Hepatocyte (in vitro differentiated cells): Measurements from ENCODE around the gene TMEM131L. TPM values are rescaled to one million over a fixed set of nuclear protein-coding genes. Genes with fewer than 3 reads are reported as not detected.

ENCODE experiments used
- DNase-seq: peaks from one replicate; pipeline ENCODE4 v3.0.0-alpha.2; 2016; ENCODE audit warnings: low spot score
- H2AFZ ChIP-seq: fragments of 200-600 bp; sonication (generic); 2 replicates; pipeline ENCODE4 v1.6.0; 2016; ENCODE audit warnings: antibody characterized with exemption, mild to moderate bottlenecking
- H3K27ac ChIP-seq: fragments of 200-600 bp; sonication (generic); 2 replicates; pipeline ENCODE4 v1.5.1; 2016; ENCODE audit warnings: mild to moderate bottlenecking
- H3K27me3 ChIP-seq: fragments of 200-600 bp; sonication (generic); 2 replicates; pipeline ENCODE4 v1.6.1; 2016
- H3K36me3 ChIP-seq: fragments of 200-600 bp; sonication (generic); replicated peaks from 2 replicates; pipeline ENCODE4 v1.5.1; 2016; ENCODE audit warnings: low read depth; ENCODE audit not compliant: insufficient read depth
- H3K4me1 ChIP-seq: fragments of 200-600 bp; sonication (generic); 2 replicates; pipeline ENCODE4 v1.5.1; 2016; ENCODE audit warnings: mild to moderate bottlenecking, moderate library complexity; ENCODE audit not compliant: insufficient read depth
- H3K4me2 ChIP-seq: fragments of 200-600 bp; sonication (generic); 2 replicates; pipeline ENCODE4 v1.6.0; 2016
- H3K4me3 ChIP-seq: fragments of 200-600 bp; sonication (generic); 2 replicates; pipeline ENCODE4 v1.5.1; 2016; ENCODE audit warnings: mild to moderate bottlenecking
- H3K79me2 ChIP-seq: fragments of 200-600 bp; sonication (generic); 2 replicates; pipeline ENCODE4 v1.6.0; 2017; ENCODE audit warnings: mild to moderate bottlenecking
- H3K9me2 ChIP-seq: fragments of 200-600 bp; sonication (generic); replicated peaks from 2 replicates; pipeline ENCODE4 v1.6.0; 2017; ENCODE audit warnings: mild to moderate bottlenecking; ENCODE audit not compliant: insufficient read depth
- H3K9me3 ChIP-seq: fragments of 200-600 bp; sonication (generic); 2 replicates; pipeline ENCODE4 v1.5.1; 2016; ENCODE audit warnings: low read depth, mild to moderate bottlenecking
- H4K20me1 ChIP-seq: fragments of 200-600 bp; sonication (generic); 2 replicates; pipeline ENCODE4 v1.6.0; 2016; ENCODE audit warnings: mild to moderate bottlenecking; ENCODE audit not compliant: insufficient read depth, poor library complexity, severe bottlenecking
- CTCF ChIP-seq: fragments of 200-600 bp; sonication (generic); IDR thresholded peaks from 2 replicates; pipeline ENCODE4 v1.5.1; 2016; ENCODE audit warnings: antibody characterized with exemption, mild to moderate bottlenecking; ENCODE audit not compliant: poor library complexity
- EZH2 ChIP-seq: fragments of 200-600 bp; sonication (generic); IDR thresholded peaks from 2 replicates; pipeline ENCODE4 v1.6.1; 2016; ENCODE audit warnings: antibody characterized with exemption, mild to moderate bottlenecking, borderline replicate concordance
- EZH2phosphoT487 ChIP-seq: fragments of 200-600 bp; sonication (generic); IDR thresholded peaks from one replicate; pipeline ENCODE4 v1.6.1; 2018; ENCODE audit warnings: antibody characterized with exemption, mild to moderate bottlenecking, low read depth, moderate library complexity; ENCODE audit not compliant: unreplicated experiment, severe bottlenecking
- WGBS: methylation state at CpG from one replicate; pipeline ENCODE4 v1.1.6; 2016; ENCODE audit warnings: low lambda C conversion rate; ENCODE audit errors: missing lambda C conversion rate; 5-methylcytosine and 5-hydroxymethylcytosine counted together
- polyA plus RNA-seq: library from polyadenylated mRNA; unstranded; fragments of >200 nt; fragmentation: Nextera tagmentation; extraction: Ambion mirVana; gene quantifications from 2 replicates; pipeline ENCODE4 v1.2.1, GENCODE V29; 2016
- total RNA-seq: library from RNA; depleted of rRNA; stranded (reverse); fragments of >200 nt; gene quantifications from 2 replicates; pipeline ENCODE4 v1.2.3, GENCODE V29; 2014

TMEM131L gene
- total and polyA plus RNA-seq, 2 experiments from 2014 or later = 6.3 to 10.5 TPM

- no peak overlapping the region for H3K27ac ChIP-seq
- no peak for TF ChIP-seq EZH2phosphoT487
- WGBS = 98% methylated on average over 5 of the region's 5 CpGs
These were observed 14.5 kb downstream of the TMEM131L start for GRCh38 chr4:153480704-153481103.

GRCh38 chr4:153481478-153481877 lies 15.3 kb downstream of the TMEM131L start:
- H3K4me1 ChIP-seq = peaks cover under 1% of the 10 kb centered on the region
- H3K4me3 ChIP-seq = no peak overlapping the region
- H3K27me3 ChIP-seq = no peaks in the 10 kb centered on the region
- no peak for DNase-seq
- H3K9me2 ChIP-seq = no peaks in the 10 kb centered on the region
- H3K79me2 ChIP-seq = no peaks in the 10 kb centered on the region
- no peak overlapping the region for H2AFZ ChIP-seq
- no peaks in the 10 kb centered on the region for H3K36me3 ChIP-seq
- no peaks in the 10 kb centered on the region for H3K9me3 ChIP-seq
- no peak overlapping the region for H3K4me2 ChIP-seq
- WGBS = 98% methylated on average over 9 of the region's 9 CpGs
- H3K27ac ChIP-seq = no peak overlapping the region
- H4K20me1 ChIP-seq = no peaks in the 10 kb centered on the region
- TF ChIP-seq EZH2 = no peak

More at GRCh38 chr4:153480704-153481103, 14.5 kb downstream of the TMEM131L start:
- Histone ChIP-seq H3K4me3 (no peak overlapping the region), H3K4me2 (no peak overlapping the region), H2AFZ (no peak overlapping the region), H3K9me3 (no peaks in the 10 kb centered on the region), H3K9me2 (no peaks in the 10 kb centered on the region), H3K4me1 (no peaks in the 10 kb centered on the region), H3K79me2 (no peaks in the 10 kb centered on the region), H4K20me1 (no peaks in the 10 kb centered on the region), H3K27me3 (no peaks in the 10 kb centered on the region), H3K36me3 (no peaks in the 10 kb centered on the region)
- no peak for DNase-seq

GRCh38 chr4:153483432-153484418 lies 17.6 kb downstream of the TMEM131L start:
- no peaks in the 10 kb centered on the region for H3K79me2 ChIP-seq
- no peak overlapping the region for H3K27ac ChIP-seq
- H2AFZ ChIP-seq = no peak overlapping the region
- no peak for DNase-seq
- TF ChIP-seq CTCF = no peak
- TF ChIP-seq EZH2phosphoT487 = no peak
- no peak for TF ChIP-seq EZH2
- no peak overlapping the region for H3K4me2 ChIP-seq
- no peaks in the 10 kb centered on the region for H3K27me3 ChIP-seq
- WGBS = 92% methylated on average over 10 of the region's 10 CpGs
- no peaks in the 10 kb centered on the region for H3K9me2 ChIP-seq
- no peaks in the 10 kb centered on the region for H3K9me3 ChIP-seq
- no peak overlapping the region for H3K4me3 ChIP-seq
- H3K36me3 ChIP-seq = no peaks in the 10 kb centered on the region
- H4K20me1 ChIP-seq = no peaks in the 10 kb centered on the region
- H3K4me1 ChIP-seq = peaks cover 17% of the 10 kb centered on the region

GRCh38 chr4:153485359-153485758 lies 19.2 kb downstream of the TMEM131L start:
- H3K27me3 ChIP-seq = no peaks in the 10 kb centered on the region
- H2AFZ ChIP-seq = no peak overlapping the region
- no peak for DNase-seq
- no peaks in the 10 kb centered on the region for H3K9me3 ChIP-seq
- no peaks in the 10 kb centered on the region for H3K9me2 ChIP-seq
- H3K4me2 ChIP-seq = no peak overlapping the region
- H4K20me1 ChIP-seq = no peaks in the 10 kb centered on the region
- WGBS = 91% methylated on average over 2 of the region's 2 CpGs
- H3K4me3 ChIP-seq = no peak overlapping the region
- peaks cover 17% of the 10 kb centered on the region for H3K4me1 ChIP-seq
- no peak for TF ChIP-seq EZH2
- no peak for TF ChIP-seq CTCF
- TF ChIP-seq EZH2phosphoT487 = no peak
- H3K27ac ChIP-seq = peak overlapping the region; percentile 88
- H3K36me3 ChIP-seq = no peaks in the 10 kb centered on the region
- no peaks in the 10 kb centered on the region for H3K79me2 ChIP-seq
